HEK293 (cell line): ENCODE data around the gene PRKCZ.

ENCODE experiments used
- CTCF ChIA-PET: fragments of 350-600 bp; formaldehyde crosslinking; extraction: SDS; loops from one replicate; lab custom pipeline; 2021; ENCODE audit warnings: antibody characterized with exemption; lab: Yijun Ruan, JAX
- POLR2A ChIA-PET: fragments of 300-600 bp; formaldehyde crosslinking; extraction: SDS; loops from one replicate; lab custom pipeline; 2020; ENCODE audit warnings: antibody characterized with exemption, inconsistent platforms; lab: Yijun Ruan, JAX
- H3K27ac ChIP-seq: fragments of 200-500 bp; sonication (Bioruptor generic); 2 replicates; pipeline ENCODE4 v1.5.1; 2014; ENCODE audit warnings: low read depth, low read length, control low read depth, inconsistent platforms; ENCODE audit errors: extremely low read depth
- H3K36me3 ChIP-seq, 2 experiments: fragments of 200-500 bp in 1 of 2; sonication (Bioruptor generic) in 1 of 2; 1 replicate in 1 of 2; 2 replicates in 1 of 2; pipeline ENCODE4 v1.5.1; 2014 to 2017; ENCODE audit warnings: inconsistent platforms in 2 of 2, low read length in 2 of 2; ENCODE audit not compliant: control insufficient read depth in 2 of 2, insufficient read depth in 1 of 2
- H3K4me1 ChIP-seq: fragments of 200-500 bp; sonication (Bioruptor generic); 2 replicates; pipeline ENCODE4 v1.5.1; 2014; ENCODE audit warnings: mild to moderate bottlenecking, low read length, inconsistent platforms; ENCODE audit not compliant: control insufficient read depth, insufficient read depth
- H3K4me3 ChIP-seq: 2 replicates; pipeline ENCODE4 v1.5.1; 2011; ENCODE audit warnings: low read depth, mild to moderate bottlenecking, control low read depth, low read length, moderate library complexity
- H3K9me3 ChIP-seq: fragments of 200-500 bp; sonication (Bioruptor generic); 2 replicates; pipeline ENCODE4 v1.5.1; 2014; ENCODE audit warnings: low read depth, low read length, inconsistent platforms; ENCODE audit not compliant: control insufficient read depth, insufficient read depth
- ATF2 ChIP-seq: fragments of 450-650 bp; formaldehyde crosslinking; IDR thresholded peaks from 2 replicates; pipeline ENCODE4 v1.5.1; 2016; ENCODE audit warnings: missing biosample characterization, missing genetic modification characterization, low read depth
- ELK4 ChIP-seq: IDR thresholded peaks from 2 replicates; pipeline ENCODE4 v1.6.1; 2011; ENCODE audit warnings: mild to moderate bottlenecking, low read depth, low read length, borderline replicate concordance
- GFI1B ChIP-seq: fragments of 450-650 bp; formaldehyde crosslinking; IDR thresholded peaks from 2 replicates; pipeline ENCODE4 v1.5.1; 2016; ENCODE audit warnings: missing biosample characterization, missing genetic modification characterization
- KLF17 ChIP-seq: fragments of 450-650 bp; formaldehyde crosslinking; IDR thresholded peaks from 2 replicates; pipeline ENCODE4 v1.5.1; 2016; ENCODE audit warnings: missing biosample characterization, missing genetic modification characterization
- MEIS1 ChIP-seq: sonication (generic); formaldehyde crosslinking; IDR thresholded peaks from 2 replicates; pipeline ENCODE4 v1.8.1; 2022; ENCODE audit warnings: missing genetic modification reagents, mild to moderate bottlenecking, borderline replicate concordance
- RBAK ChIP-seq: fragments of 450-650 bp; formaldehyde crosslinking; IDR thresholded peaks from 2 replicates; pipeline ENCODE4 v1.5.1; 2016; ENCODE audit warnings: missing biosample characterization, missing genetic modification characterization
- REST ChIP-seq: fragments of 450-650 bp; formaldehyde crosslinking; IDR thresholded peaks from 2 replicates; pipeline ENCODE4 v1.5.1; 2016; ENCODE audit warnings: missing biosample characterization, missing genetic modification characterization
- SCRT2 ChIP-seq: fragments of 450-650 bp; formaldehyde crosslinking; IDR thresholded peaks from 2 replicates; pipeline ENCODE4 v1.5.1; 2016; ENCODE audit warnings: missing biosample characterization, missing genetic modification characterization
- TCF7L2 ChIP-seq: IDR thresholded peaks from 2 replicates; pipeline ENCODE4 v1.6.1; 2011; ENCODE audit warnings: low read depth, mild to moderate bottlenecking, inconsistent platforms, low read length, moderate library complexity, borderline replicate concordance
- ZBTB10 ChIP-seq: fragments of 450-650 bp; formaldehyde crosslinking; IDR thresholded peaks from 2 replicates; pipeline ENCODE4 v1.5.1; 2016; ENCODE audit warnings: missing biosample characterization, missing genetic modification characterization
- ZFHX2 ChIP-seq: fragments of 450-650 bp; formaldehyde crosslinking; conservative IDR thresholded peaks from 2 replicates; pipeline ENCODE4 v1.5.1; 2016; ENCODE audit warnings: missing biosample characterization, missing genetic modification characterization
- ZNF140 ChIP-seq: fragments of 450-650 bp; formaldehyde crosslinking; IDR thresholded peaks from 2 replicates; pipeline ENCODE4 v1.5.1; 2016; ENCODE audit warnings: missing biosample characterization, missing genetic modification characterization
- ZNF146 ChIP-seq: fragments of 450-650 bp; formaldehyde crosslinking; IDR thresholded peaks from 2 replicates; pipeline ENCODE4 v1.5.1; 2016; ENCODE audit warnings: missing biosample characterization, missing genetic modification characterization
- ZNF157 ChIP-seq: fragments of 450-650 bp; formaldehyde crosslinking; IDR thresholded peaks from 2 replicates; pipeline ENCODE4 v1.5.1; 2016; ENCODE audit warnings: missing biosample characterization, missing genetic modification characterization
- ZNF175 ChIP-seq: fragments of 450-650 bp; formaldehyde crosslinking; IDR thresholded peaks from 2 replicates; pipeline ENCODE4 v1.5.1; 2016; ENCODE audit warnings: missing biosample characterization, missing genetic modification characterization
- ZNF184 ChIP-seq: fragments of 450-650 bp; IDR thresholded peaks from 2 replicates; pipeline ENCODE4 v1.5.1; 2018; ENCODE audit warnings: missing biosample characterization, mild to moderate bottlenecking, missing genetic modification characterization
- ZNF239 ChIP-seq: fragments of 450-650 bp; formaldehyde crosslinking; IDR thresholded peaks from 2 replicates; pipeline ENCODE4 v1.5.1; 2016; ENCODE audit warnings: missing biosample characterization, missing genetic modification characterization
- ZNF514 ChIP-seq: fragments of 450-650 bp; formaldehyde crosslinking; IDR thresholded peaks from 2 replicates; pipeline ENCODE4 v1.5.1; 2016; ENCODE audit warnings: missing biosample characterization, missing genetic modification characterization
- ZNF530 ChIP-seq: fragments of 450-650 bp; formaldehyde crosslinking; IDR thresholded peaks from 2 replicates; pipeline ENCODE4 v1.5.1; 2016; ENCODE audit warnings: low read depth, missing biosample characterization, missing genetic modification characterization
- ZNF561 ChIP-seq: fragments of 450-650 bp; IDR thresholded peaks from 2 replicates; pipeline ENCODE4 v1.5.1; 2018; ENCODE audit warnings: missing biosample characterization, missing genetic modification characterization, borderline replicate concordance
- ZNF571 ChIP-seq: fragments of 450-650 bp; formaldehyde crosslinking; IDR thresholded peaks from 2 replicates; pipeline ENCODE4 v1.5.0; 2017; ENCODE audit warnings: missing biosample characterization, missing genetic modification characterization
- ZNF580 ChIP-seq: fragments of 450-650 bp; formaldehyde crosslinking; IDR thresholded peaks from 2 replicates; pipeline ENCODE4 v1.5.1; 2016; ENCODE audit warnings: missing biosample characterization, missing genetic modification characterization
- ZNF624 ChIP-seq: fragments of 450-650 bp; formaldehyde crosslinking; IDR thresholded peaks from 2 replicates; pipeline ENCODE4 v1.5.1; 2017; ENCODE audit warnings: missing biosample characterization, missing genetic modification characterization
- ZNF654 ChIP-seq: fragments of 450-650 bp; formaldehyde crosslinking; IDR thresholded peaks from 2 replicates; pipeline ENCODE4 v1.5.1; 2016; ENCODE audit warnings: low read depth, missing biosample characterization, missing genetic modification characterization
- ZNF658 ChIP-seq: fragments of 450-650 bp; formaldehyde crosslinking; IDR thresholded peaks from 2 replicates; pipeline ENCODE4; 2016; ENCODE audit warnings: missing biosample characterization, missing genetic modification characterization
- ZNF664 ChIP-seq: fragments of 450-650 bp; formaldehyde crosslinking; IDR thresholded peaks from 2 replicates; pipeline ENCODE4 v1.5.1; 2016; ENCODE audit warnings: missing biosample characterization, missing genetic modification characterization

The PRKCZ gene

GRCh38 chr1:2232255-2232915 is 182.2 kb downstream of the PRKCZ start:
- POLR2A ChIA-PET = interaction anchor here (0.6 to 1.0 kb wide), 3 partner anchors 37 to 81 kb away, joined by 3 to 5 read pairs (median 3); no protein-coding TSS in a partner anchor
- Histone ChIP-seq H3K4me3 (peak overlapping the region; percentile 78), H3K36me3 (peaks cover 0 to 36% of the 10 kb centered on the region in 2 experiments; a peak in 1 of 3 replicates)
- TF ChIP-seq GFI1B (tag by site-specific recombination) (no peak), KLF17 (tag by site-specific recombination) (no peak), SCRT2 (tag by site-specific recombination) (no peak), ZBTB10 (no peak), REST (tag by site-specific recombination) (no peak), ZNF140 (tag by site-specific recombination) (no peak), ZNF580 (no peak), ZNF239 (tag by site-specific recombination) (no peak), ZNF658 (tag by site-specific recombination) (no peak), ATF2 (no peak), ZNF530 (tag by site-specific recombination) (no peak), TCF7L2 (0 out of 2 replicates have a peak, but pooled peaks have one; percentile 33), ZNF175 (tag by site-specific recombination) (no peak), ZFHX2 (tag by site-specific recombination) (peak; percentile 83), ZNF514 (no peak), ZNF571 (tag by site-specific recombination) (no peak), ZNF146 (0 out of 2 replicates have a peak, but pooled peaks have one; percentile 3), ZNF624 (no peak), ZNF561 (tag by site-specific recombination) (no peak), MEIS1 (CRISPR knock-in tag) (no peak), ZNF157 (tag by site-specific recombination) (no peak), ZNF654 (tag by site-specific recombination) (no peak), ELK4 (no peak), ZNF664 (no peak), RBAK (tag by site-specific recombination) (no peak), ZNF184 (tag by site-specific recombination) (no peak)

More at GRCh38 chr1:2232255-2232915, 182.2 kb downstream of the PRKCZ start:
- peaks cover 22% of the 10 kb centered on the region for H3K4me1 ChIP-seq
- H3K9me3 ChIP-seq = no peaks in the 10 kb centered on the region
- CTCF ChIA-PET = interaction anchor here (0.5 to 0.8 kb wide), 2 partner anchors 37 to 954 kb away, joined by 3 read pairs; no protein-coding TSS in a partner anchor
- no peak overlapping the region for H3K27ac ChIP-seq
